Iris pigment epithelial cell (primary cell): Measurements from ENCODE around the gene YES1.
"Not testable (repeated sequence)": the region's sequence is repeated elsewhere in the genome, so short reads cannot be mapped to it uniquely, and the experiment has no call there.

Experiments
- DNase-seq: peaks from one replicate; pipeline ENCODE4 v3.0.0-alpha.2; 2011; ENCODE audit warnings: low read depth

Gene YES1

DNA sequence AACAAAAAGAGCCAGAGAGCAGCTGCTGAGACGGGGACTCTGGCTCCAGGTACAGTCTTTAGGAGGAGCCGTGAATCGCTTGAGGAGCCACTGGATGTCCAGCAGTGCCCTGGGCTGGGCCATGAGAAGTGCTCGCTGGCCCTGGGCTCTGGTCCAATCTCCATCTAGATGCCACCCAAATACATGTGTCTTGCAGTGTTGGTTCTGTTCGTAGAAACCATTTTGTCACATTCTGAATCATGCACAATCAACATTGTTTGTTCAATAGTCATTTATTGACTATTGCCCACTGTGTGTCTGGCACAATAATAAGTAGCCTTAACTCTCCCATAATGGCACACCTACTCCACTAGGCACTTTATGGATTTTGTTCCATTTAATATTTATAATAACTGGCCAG lies 128.5 kb downstream of the YES1 start:
- DNase-seq, result no peak

DNA sequence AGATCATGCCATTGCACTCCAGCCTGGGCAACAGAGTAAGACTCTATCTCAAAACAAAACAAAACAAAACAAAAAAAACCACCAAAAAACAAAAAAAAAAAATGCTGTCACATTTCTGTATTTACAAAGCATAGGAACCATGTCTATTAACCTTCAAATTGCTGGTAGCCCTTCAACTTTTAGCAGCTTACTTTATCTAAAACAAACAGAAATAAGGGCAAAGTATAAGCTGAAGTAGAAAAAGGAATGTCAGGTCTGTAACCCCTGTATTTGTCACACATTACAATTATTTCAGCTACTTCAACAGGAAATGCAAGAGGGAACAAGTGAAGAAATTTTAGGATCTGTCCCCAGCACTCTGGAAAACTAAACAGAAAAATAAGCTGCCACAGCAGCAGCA lies 129.2 kb downstream of the YES1 start:
- no peak for DNase-seq

DNA sequence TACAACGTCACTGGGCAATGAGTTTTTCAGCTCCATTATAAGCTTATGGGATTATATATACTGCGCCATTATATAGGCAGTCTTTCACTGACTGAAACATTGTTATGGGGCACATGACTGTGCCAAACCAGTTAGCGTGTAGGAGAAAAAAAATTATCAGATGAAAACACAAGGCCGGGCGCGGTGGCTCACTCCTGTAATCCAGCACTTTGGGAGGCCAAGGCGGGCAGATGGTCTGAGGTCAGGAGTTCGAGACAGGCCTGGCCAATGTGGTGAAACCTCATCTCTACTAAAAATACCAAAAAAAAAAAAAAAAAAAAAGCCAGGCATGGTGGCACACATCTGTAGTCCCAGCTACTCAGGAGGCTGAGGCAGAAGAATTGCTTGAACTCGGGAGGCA lies 129.6 kb downstream of the YES1 start:
- DNase-seq, result not testable (repeated sequence)

DNA sequence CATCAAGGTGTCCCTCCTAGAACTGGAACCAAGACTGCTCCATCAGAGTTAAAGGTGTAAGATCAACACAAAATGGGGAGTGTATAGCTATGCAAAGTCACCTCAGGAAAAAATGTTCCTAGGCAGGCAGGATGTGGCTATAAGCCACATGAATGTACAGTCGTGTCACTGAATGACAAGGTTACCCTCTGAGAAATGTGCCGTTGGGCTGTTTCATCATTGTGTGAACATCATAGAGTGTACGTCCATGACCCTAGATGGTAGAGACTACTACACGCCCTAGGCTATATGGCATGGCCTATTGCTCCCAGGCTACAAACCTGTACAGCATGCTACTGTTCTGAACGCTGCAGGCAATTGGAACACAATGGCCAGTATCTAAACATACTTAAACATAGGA lies 130.1 kb downstream of the YES1 start:
- no peak for DNase-seq

DNA sequence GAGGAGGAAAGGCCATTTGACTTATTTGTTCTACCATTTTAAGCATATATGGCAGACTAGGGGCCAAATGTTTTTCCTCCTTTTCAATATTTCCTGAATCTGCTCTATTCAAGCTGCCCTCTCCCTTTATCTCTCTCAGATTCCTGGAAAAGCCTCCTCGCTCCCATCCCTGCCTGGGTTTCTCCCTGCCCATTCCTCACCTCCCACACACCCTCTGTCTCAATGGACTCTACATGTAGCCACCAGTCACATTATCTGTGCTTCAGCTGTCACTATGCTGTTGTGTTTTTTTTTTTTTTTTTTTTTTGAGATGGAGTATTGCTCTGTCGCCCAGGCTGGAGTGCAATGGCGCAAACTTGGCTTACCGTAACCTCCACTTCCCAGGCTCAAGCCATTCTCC lies 131.7 kb downstream of the YES1 start:
- DNase-seq, result no peak

DNA sequence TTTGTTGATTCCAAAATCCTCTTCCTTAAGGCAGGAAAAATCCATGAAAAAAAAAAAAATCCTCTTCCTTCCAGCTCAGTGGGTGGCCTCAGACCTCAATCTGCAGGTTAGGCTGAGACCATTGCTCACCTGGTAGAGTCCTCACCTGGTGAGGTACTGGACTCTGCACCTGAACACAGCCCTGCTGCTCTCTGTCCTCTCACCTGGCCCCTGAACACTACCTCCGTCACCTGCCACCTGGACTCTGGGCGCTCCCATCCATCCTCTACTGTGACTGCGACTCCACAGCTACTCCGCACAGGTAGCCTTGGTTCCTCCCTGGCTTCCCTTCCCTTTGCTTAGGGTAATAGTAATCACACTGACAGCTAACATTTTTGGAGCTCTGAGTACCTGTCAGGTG lies 132.5 kb downstream of the YES1 start:
- no peak for DNase-seq

DNA sequence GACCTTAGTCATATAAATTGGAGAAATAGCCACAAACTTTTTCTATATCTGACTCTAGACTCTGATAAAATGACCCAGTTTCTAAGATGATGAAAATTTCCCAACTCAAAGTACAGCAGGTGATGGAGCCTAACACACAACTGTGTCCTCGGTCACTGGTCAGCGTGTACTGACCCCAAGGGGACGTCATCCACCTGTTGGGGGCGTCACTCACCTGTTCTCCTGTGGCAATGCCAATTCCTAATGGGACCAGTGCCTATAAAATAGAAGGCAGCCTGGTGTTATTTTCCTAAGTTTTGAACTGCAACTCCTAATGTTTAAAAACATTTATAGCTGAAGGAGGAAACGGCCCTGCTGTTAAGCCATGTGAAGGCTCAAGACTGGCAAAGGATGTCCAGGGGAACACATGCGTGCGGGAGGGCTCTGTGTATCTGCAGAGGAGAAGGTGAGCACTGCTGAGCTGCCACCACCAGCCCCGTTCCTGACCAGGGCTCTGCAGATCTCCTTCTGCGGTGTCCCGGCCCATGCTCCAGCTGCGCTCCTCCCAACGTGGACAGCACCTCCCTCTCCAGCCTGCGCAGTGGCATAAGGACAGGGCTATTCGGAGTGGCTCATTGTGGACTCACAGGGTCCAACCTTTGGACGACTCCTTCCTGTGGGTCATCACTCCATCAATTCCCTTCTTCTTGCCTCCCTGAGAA lies 133.4 kb downstream of the YES1 start:
- no peak for DNase-seq

DNA sequence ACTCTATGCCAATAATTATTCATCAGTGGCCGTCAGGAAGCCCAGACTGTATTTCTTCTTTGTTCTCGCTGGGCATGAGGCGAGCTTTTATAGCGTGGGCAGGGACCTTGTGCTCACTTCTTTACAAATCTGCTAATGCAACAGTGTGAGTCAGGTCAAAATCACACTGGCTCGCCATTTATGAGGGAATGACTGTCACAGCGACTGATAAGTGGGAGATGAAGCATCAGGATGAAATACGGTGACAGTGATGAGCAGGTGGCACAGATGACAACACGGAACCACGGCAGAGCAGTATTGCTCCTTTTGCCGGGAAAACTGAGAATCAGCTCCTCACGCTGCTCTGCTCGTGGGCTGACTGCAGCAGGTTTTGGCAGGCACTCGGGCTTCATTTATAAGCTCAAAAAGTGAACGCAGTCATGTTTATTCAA lies 134.1 kb downstream of the YES1 start:
- no peak for DNase-seq

DNA sequence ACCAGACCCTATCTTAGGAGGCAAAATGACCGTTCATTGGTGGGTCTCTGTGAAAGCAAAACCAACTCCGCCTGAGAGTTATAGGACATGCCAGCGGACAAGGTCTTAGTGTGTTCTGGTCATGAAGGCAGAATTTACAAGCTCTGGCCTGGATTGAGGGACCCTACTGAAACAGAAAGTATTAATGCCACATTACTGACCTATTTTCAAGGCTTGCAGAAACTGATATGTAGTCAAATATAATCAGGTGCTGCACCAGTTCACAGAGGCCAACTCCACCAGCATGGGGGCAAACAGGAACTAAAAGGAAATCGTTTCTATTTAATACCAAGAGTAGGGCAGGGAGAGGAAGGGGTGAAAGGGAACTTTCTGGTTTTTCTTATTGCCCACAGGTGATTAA lies 134.9 kb downstream of the YES1 start:
- DNase-seq, result no peak

DNA sequence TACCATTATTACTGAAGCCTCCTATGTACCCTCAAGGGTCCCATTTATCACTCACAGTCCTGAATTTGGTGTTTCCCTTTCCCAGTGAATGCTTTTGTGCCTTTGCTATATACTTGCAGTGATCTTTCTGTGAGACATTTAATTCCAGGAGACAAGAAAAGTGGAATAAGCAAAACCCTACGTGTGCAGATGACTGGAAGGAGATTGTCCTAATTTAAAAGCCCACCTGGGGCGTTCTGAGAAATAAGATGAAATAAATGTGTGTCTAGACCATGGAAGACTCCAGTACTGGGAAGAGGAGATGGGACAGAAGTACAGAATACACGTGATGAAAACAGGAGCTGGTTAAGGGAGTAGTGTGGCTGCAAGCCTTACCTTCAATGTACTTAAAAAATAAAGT lies 135.3 kb downstream of the YES1 start:
- DNase-seq, result no peak

DNA sequence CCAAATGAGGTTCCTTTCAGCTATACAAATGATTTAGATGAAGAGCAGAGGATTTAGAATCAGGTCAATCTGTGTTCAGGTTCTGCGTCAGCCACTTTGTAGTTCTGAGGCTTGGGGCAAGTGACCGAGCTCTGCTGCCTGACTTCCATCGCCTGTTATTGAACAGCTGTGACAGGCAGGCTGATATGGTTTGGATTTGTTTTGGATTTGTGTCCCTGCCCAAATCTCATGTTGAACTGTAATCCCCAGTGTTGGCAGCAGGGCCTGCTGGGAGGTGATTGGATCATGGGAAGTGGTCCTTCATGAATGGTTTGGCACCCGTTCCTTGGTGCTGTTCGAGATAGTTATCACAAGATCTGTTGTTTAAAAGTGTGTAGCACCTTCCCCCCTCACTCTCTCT lies 136.0 kb downstream of the YES1 start:
- DNase-seq, result no peak

DNA sequence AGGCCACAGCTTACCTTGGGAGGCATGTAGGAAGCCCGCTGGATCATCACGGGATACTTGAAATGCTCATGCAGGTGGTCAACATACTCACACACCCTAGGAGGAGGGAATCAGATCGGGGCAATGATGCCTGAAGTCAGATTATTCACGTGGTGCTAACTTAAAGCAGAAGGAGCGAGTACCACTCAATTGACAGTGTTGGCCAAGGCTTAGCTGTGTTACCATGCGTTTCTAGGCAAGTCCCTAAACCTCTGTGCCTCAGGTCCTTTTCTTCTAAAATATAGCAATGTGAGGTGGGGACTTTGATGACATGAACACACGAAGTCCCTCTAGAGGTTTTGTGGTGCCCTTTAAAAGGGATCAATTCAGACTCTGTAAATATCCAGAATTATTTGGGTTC lies 136.7 kb downstream of the YES1 start:
- no peak for DNase-seq

DNA sequence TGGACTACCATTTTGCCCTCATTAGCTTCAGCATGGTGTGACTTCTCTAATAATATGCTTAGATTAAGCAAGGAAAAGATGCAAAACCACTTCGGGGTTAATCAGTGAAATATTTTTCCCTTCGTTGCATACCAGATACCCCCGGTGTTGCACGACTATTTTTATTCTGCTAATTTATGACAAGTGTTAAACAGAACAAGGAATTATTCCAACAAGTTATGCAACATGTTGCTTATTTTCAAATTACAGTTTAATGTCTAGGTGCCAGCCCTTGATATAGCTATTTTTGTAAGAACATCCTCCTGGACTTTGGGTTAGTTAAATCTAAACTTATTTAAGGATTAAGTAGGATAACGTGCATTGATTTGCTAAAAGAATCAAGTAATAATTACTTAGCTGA lies 138.3 kb downstream of the YES1 start:
- no peak for DNase-seq

DNA sequence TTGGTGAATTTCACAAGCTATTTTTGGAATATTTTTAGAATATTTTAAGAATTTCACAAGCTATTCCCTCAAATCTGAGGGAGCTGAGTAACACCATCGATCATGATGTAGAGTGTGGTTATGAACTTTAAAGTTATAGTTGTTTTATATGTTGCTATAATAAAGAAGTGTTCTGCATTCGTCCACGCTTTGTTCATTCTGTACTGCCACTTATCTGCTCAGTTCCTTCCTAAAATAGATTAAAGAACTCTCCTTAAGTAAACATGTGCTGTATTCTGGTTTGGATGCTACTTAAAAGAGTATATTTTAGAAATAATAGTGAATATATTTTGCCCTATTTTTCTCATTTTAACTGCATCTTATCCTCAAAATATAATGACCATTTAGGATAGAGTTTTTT lies 138.7 kb downstream of the YES1 start:
- DNase-seq, result no peak
